GM23338 (cell line): ENCODE results near the gene INSRR. TPM values are rescaled to one million over a fixed set of nuclear protein-coding genes. Genes with fewer than 3 reads are reported as not detected.

Source experiments
- POLR2AphosphoS5 ChIP-seq: IDR thresholded peaks from 2 replicates; pipeline ENCODE4 v1.6.1; 2016; ENCODE audit warnings: antibody characterized with exemption, low read depth
- REST ChIP-seq: IDR thresholded peaks from one replicate; pipeline ENCODE4 v1.6.1; 2018; ENCODE audit warnings: antibody characterized with exemption; ENCODE audit not compliant: unreplicated experiment
- ZNF331 ChIP-seq: fragments of 250-450 bp; sonication (Bioruptor Pico); IDR thresholded peaks from 2 replicates; pipeline ENCODE4 v1.5.0; 2020; ENCODE audit warnings: low read depth, mild to moderate bottlenecking, moderate library complexity
- ZNF462 ChIP-seq: fragments of 250-450 bp; sonication (Bioruptor Pico); IDR thresholded peaks from 2 replicates; pipeline ENCODE4 v1.5.0; 2020; ENCODE audit warnings: mild to moderate bottlenecking, moderate library complexity
- polyA plus RNA-seq: library from polyadenylated mRNA; unstranded; fragments of >200 nt; fragmentation: Nextera tagmentation; extraction: Ambion mirVana; gene quantifications from 2 replicates; pipeline ENCODE4 v1.2.1, GENCODE V29; 2016
- total RNA-seq: library from RNA; depleted of rRNA; stranded (reverse); fragments of >200 nt; shearing (Covaris generic); gene quantifications from 2 replicates; pipeline ENCODE4 v1.2.3, GENCODE V29; 2014

INSRR gene
- total and polyA plus RNA-seq, 2 experiments from 2014 or later = not detected

DNA sequence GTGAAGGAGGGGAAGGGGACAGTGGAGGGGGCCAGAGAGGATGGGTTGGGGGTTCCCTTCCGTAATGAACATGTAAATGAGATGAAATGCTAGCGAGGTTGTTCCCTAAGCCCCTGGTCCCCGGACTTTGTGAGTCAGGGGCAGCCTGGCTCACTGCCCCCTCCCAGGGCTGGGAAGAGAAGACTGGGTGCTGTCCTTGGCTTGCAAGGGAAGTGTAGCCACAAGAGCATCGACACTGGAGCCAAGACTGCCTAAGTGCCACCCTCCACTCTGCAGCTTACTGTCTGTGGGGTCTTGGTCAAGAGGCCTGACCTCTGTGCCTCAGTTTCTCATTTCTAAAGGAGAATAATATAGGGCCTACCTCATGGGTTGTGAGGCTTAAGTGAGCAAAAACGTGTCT is 35.1 kb upstream of the INSRR start (continued):
- TF ChIP-seq ZNF462 = no peak
- TF ChIP-seq ZNF331 (CRISPR knock-in tag) = no peak
- TF ChIP-seq REST = no peak
- no peak for TF ChIP-seq POLR2AphosphoS5
